ENCODE measurements around the gene LRP1-AS. TPM values are rescaled to one million over a fixed set of nuclear protein-coding genes. Genes with fewer than 3 reads are reported as not detected.
A peak's percentile ranks its signal among the peaks of the same experiment; 100 is the strongest.

LRP1-AS gene
- total and polyA plus RNA-seq, 3 experiments from 2014 or later = not detected

- no peaks in the 10 kb centered on the region for H3K4me1 ChIP-seq (ENCODE audit: insufficient read depth, low read length)
- no peak overlapping the region for H3K27ac ChIP-seq (ENCODE audit: low read depth, low read length)
- POLR2A ChIA-PET = no interaction called here
- Mint-ChIP-seq H3K4me3 (no peak overlapping the region), H3K36me3 (peaks cover 0 to 3% (median 0%) of the 10 kb centered on the region in 3 donors), H3K4me1 (no peaks in the 10 kb centered on the region), H3K9me3 (no peaks in the 10 kb centered on the region), H3K27me3 (no peaks in the 10 kb centered on the region), H3K27ac (no peak overlapping the region)
- no peaks in the 10 kb centered on the region for H3K9me3 ChIP-seq (ENCODE audit: low read length)
- no peaks in the 10 kb centered on the region for H3K27me3 ChIP-seq (ENCODE audit: insufficient read depth, low read length, poor library complexity, severe bottlenecking)
- CTCF ChIA-PET = interaction anchor here (1.5 kb wide), 1 partner anchor 46 kb away, joined by 4 read pairs; no protein-coding TSS in a partner anchor
- H3K4me3 ChIP-seq (ENCODE audit: low read length) = no peak overlapping the region
- H3K36me3 ChIP-seq (ENCODE audit: insufficient read depth, low read length) = no peaks in the 10 kb centered on the region
- DNase-seq = no peak
These were observed 23.0 kb upstream of the LRP1-AS start for GRCh38 chr12:57170408-57170807.

- no peaks in the 10 kb centered on the region for H3K27me3 Mint-ChIP-seq
- no peak for DNase-seq
- no peaks in the 10 kb centered on the region for H3K9me3 ChIP-seq (ENCODE audit: low read length)
- H3K36me3 ChIP-seq (ENCODE audit: insufficient read depth, low read length) = no peaks in the 10 kb centered on the region
- no peak overlapping the region for H3K27ac Mint-ChIP-seq
- no peak overlapping the region for H3K27ac ChIP-seq (ENCODE audit: low read depth, low read length)
- peaks cover 0 to 3% (median 0%) of the 10 kb centered on the region in 3 donors for H3K36me3 Mint-ChIP-seq
- no peaks in the 10 kb centered on the region for H3K4me1 Mint-ChIP-seq
- H3K9me3 Mint-ChIP-seq = no peaks in the 10 kb centered on the region
- no peak overlapping the region for H3K4me3 ChIP-seq (ENCODE audit: low read length)
- H3K4me1 ChIP-seq (ENCODE audit: insufficient read depth, low read length) = no peaks in the 10 kb centered on the region
- ChIA-PET CTCF (interaction anchor here (1.5 kb wide), 1 partner anchor 46 kb away, joined by 4 read pairs; no protein-coding TSS in a partner anchor), POLR2A (no interaction called here)
- H3K27me3 ChIP-seq (ENCODE audit: insufficient read depth, low read length, poor library complexity, severe bottlenecking) = no peaks in the 10 kb centered on the region
- no peak overlapping the region for H3K4me3 Mint-ChIP-seq
These were observed 22.6 kb upstream of the LRP1-AS start for GRCh38 chr12:57169969-57170368.

GRCh38 chr12:57169046-57169795 lies 21.8 kb upstream of the LRP1-AS start:
- no peaks in the 10 kb centered on the region for H3K4me1 ChIP-seq (ENCODE audit: insufficient read depth, low read length)
- H3K9me3 ChIP-seq (ENCODE audit: low read length) = no peaks in the 10 kb centered on the region
- H3K9me3 Mint-ChIP-seq = no peaks in the 10 kb centered on the region
- ChIA-PET POLR2A (no interaction called here), CTCF (interaction anchor here (1.0 to 1.5 kb wide), 2 partner anchors 45 to 74 kb away, joined by 3 to 4 read pairs; no protein-coding TSS in a partner anchor)
- no peak for DNase-seq
- H3K27me3 Mint-ChIP-seq = no peaks in the 10 kb centered on the region
- H3K27ac Mint-ChIP-seq = peak overlapping the region in 1 of 8 donors; percentile 58
- no peaks in the 10 kb centered on the region for H3K27me3 ChIP-seq (ENCODE audit: insufficient read depth, low read length, poor library complexity, severe bottlenecking)
- H3K36me3 Mint-ChIP-seq = peaks cover 0 to 3% (median 0%) of the 10 kb centered on the region in 3 donors
- H3K4me3 Mint-ChIP-seq = no peak overlapping the region
- no peaks in the 10 kb centered on the region for H3K4me1 Mint-ChIP-seq
- no peaks in the 10 kb centered on the region for H3K36me3 ChIP-seq (ENCODE audit: insufficient read depth, low read length)
- no peak overlapping the region for H3K4me3 ChIP-seq (ENCODE audit: low read length)
- no peak overlapping the region for H3K27ac ChIP-seq (ENCODE audit: low read depth, low read length)

DNA sequence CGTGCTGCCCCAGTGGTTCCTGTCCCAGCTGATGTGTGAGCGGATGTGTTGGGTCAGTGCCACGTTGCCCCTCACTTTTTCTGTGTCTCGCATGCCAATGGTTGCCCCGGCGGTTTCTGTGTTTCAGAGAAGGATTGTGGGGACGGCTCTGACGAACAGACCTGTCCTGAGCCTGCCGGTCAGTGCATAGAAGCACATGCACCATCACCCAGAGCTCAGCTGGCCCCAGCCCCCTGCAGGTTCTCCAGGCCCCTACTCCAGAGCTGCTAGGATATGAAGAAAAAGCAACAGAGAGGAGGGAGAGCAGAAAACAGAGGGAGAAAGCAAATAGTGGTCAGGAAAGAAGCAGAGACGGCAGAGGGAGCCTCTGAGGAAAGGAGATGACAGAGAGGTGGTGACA lies 20.6 kb upstream of the LRP1-AS start:
- no peaks in the 10 kb centered on the region for H3K4me1 Mint-ChIP-seq
- H3K4me1 ChIP-seq (ENCODE audit: insufficient read depth, low read length) = no peaks in the 10 kb centered on the region
- no peak for DNase-seq
- ChIA-PET POLR2A (no interaction called here), CTCF (interaction anchor here (1.0 to 1.9 kb wide), 2 partner anchors 15 to 75 kb away, joined by 3 to 6 read pairs; no protein-coding TSS in a partner anchor)
- H3K27me3 Mint-ChIP-seq = no peaks in the 10 kb centered on the region
- H3K27me3 ChIP-seq (ENCODE audit: insufficient read depth, low read length, poor library complexity, severe bottlenecking) = no peaks in the 10 kb centered on the region
- no peak overlapping the region for H3K4me3 ChIP-seq (ENCODE audit: low read length)
- no peaks in the 10 kb centered on the region for H3K9me3 Mint-ChIP-seq
- peak overlapping the region in 1 of 8 donors; percentile 47 for H3K27ac Mint-ChIP-seq
- no peaks in the 10 kb centered on the region for H3K36me3 ChIP-seq (ENCODE audit: insufficient read depth, low read length)
- no peak overlapping the region for H3K27ac ChIP-seq (ENCODE audit: low read depth, low read length)
- no peak overlapping the region for H3K4me3 Mint-ChIP-seq
- no peaks in the 10 kb centered on the region for H3K9me3 ChIP-seq (ENCODE audit: low read length)
- H3K36me3 Mint-ChIP-seq = peaks cover 0 to 3% (median 0%) of the 10 kb centered on the region in 3 donors

DNA sequence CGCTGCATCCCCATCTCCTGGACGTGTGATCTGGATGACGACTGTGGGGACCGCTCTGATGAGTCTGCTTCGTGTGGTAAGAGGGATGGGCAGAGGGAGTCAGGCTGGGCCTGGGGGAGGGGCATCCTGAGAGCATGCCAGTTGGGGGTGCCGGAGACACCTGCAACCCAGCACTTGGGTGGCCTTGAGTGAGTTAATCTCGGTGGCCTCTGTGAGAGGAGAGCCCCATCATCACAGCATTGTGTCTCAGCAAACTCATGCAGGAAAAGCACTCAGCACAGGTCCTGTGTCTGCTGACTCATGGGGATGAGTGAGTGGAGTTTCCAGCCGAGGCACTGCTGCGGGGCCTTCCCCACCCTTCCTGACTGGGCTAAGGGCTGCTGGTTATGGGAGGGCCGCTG lies 19.6 kb upstream of the LRP1-AS start:
- Histone ChIP-seq H3K27me3 (ENCODE audit: insufficient read depth, low read length, poor library complexity, severe bottlenecking) (no peaks in the 10 kb centered on the region), H3K36me3 (ENCODE audit: insufficient read depth, low read length) (no peaks in the 10 kb centered on the region), H3K4me3 (ENCODE audit: low read length) (no peak overlapping the region), H3K9me3 (ENCODE audit: low read length) (no peaks in the 10 kb centered on the region), H3K27ac (ENCODE audit: low read depth, low read length) (no peak overlapping the region), H3K4me1 (ENCODE audit: insufficient read depth, low read length) (no peaks in the 10 kb centered on the region)
- ChIA-PET POLR2A (no interaction called here), CTCF (interaction anchor here (1.9 kb wide), 1 partner anchor 16 kb away, joined by 6 read pairs; no protein-coding TSS in a partner anchor)
- H3K9me3 Mint-ChIP-seq = no peaks in the 10 kb centered on the region
- H3K4me1 Mint-ChIP-seq = no peaks in the 10 kb centered on the region
- no peak overlapping the region for H3K4me3 Mint-ChIP-seq
- no peak for DNase-seq
- peak overlapping the region in 1 of 8 donors; percentile 90 for H3K27ac Mint-ChIP-seq
- peaks cover 0 to 3% (median 0%) of the 10 kb centered on the region in 3 donors for H3K36me3 Mint-ChIP-seq
- H3K27me3 Mint-ChIP-seq = peaks cover 0 to 2% of the 10 kb centered on the region in 2 donors

DNA sequence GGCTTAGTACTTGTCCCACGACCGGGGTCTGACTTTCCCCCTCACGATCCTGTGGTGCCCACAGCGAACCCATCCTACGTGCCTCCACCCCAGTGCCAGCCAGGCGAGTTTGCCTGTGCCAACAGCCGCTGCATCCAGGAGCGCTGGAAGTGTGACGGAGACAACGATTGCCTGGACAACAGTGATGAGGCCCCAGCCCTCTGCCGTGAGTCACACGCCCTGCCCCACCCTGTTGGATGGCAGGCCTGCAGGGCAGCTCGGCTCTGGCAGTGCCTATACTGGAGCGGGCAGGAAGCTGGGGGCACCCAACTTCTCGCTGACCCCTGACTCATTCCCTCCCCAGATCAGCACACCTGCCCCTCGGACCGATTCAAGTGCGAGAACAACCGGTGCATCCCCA lies 18.3 kb upstream of the LRP1-AS start:
- H3K4me3 Mint-ChIP-seq = no peak overlapping the region
- no peak overlapping the region for H3K27ac Mint-ChIP-seq
- no peaks in the 10 kb centered on the region for H3K4me1 Mint-ChIP-seq
- Histone ChIP-seq H3K9me3 (ENCODE audit: low read length) (no peaks in the 10 kb centered on the region), H3K27me3 (ENCODE audit: insufficient read depth, low read length, poor library complexity, severe bottlenecking) (no peaks in the 10 kb centered on the region), H3K4me1 (ENCODE audit: insufficient read depth, low read length) (no peaks in the 10 kb centered on the region), H3K36me3 (ENCODE audit: insufficient read depth, low read length) (no peaks in the 10 kb centered on the region), H3K4me3 (ENCODE audit: low read length) (no peak overlapping the region), H3K27ac (ENCODE audit: low read depth, low read length) (no peak overlapping the region)
- ChIA-PET CTCF (no interaction called here), POLR2A (no interaction called here)
- H3K9me3 Mint-ChIP-seq = no peaks in the 10 kb centered on the region
- no peak for DNase-seq
- H3K27me3 Mint-ChIP-seq = peaks cover 0 to 2% of the 10 kb centered on the region in 2 donors
- H3K36me3 Mint-ChIP-seq = peaks cover 0 to 3% (median 0%) of the 10 kb centered on the region in 3 donors

DNA sequence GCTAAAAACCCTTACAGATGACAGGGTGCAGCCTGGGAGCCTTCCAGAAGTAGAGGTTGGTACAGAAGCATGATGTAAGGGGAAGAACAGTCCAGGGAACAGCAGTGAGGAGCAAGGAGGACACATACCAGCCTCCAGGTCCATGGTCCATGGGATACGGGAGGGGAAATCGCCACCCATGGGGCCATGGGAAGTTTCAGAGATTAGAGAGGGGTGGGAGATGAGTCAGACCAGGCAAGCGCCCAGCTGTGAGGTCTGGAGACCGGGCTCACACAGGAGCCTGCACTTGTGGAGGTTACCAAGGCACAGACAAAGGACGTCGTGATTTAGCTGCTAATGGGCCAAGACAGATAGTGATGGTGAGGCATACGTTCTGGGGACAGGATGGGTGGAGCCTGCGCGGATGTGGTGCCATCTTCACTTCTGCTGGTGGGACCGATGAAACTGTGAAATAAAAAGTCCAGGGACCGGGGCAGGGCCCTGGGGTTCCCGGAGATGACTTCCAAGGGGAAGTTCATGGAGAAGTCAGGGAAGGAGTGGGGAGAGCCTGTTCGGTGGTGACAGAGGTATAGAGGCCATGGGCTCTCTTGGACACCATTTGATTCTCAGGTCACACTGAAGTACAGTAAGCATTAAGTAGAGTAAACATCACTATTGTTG lies 17.7 kb upstream of the LRP1-AS start:
- Mint-ChIP-seq H3K4me1 (no peaks in the 10 kb centered on the region), H3K9me3 (no peaks in the 10 kb centered on the region), H3K4me3 (no peak overlapping the region), H3K27me3 (peaks cover 0 to 4% of the 10 kb centered on the region in 2 donors), H3K36me3 (peaks cover 0 to 1% (median 0%) of the 10 kb centered on the region in 3 donors), H3K27ac (no peak overlapping the region)
- no peak for DNase-seq
- H3K27me3 ChIP-seq (ENCODE audit: insufficient read depth, low read length, poor library complexity, severe bottlenecking) = no peaks in the 10 kb centered on the region
- H3K4me1 ChIP-seq (ENCODE audit: insufficient read depth, low read length) = no peaks in the 10 kb centered on the region
- no peak overlapping the region for H3K27ac ChIP-seq (ENCODE audit: low read depth, low read length)
- no peaks in the 10 kb centered on the region for H3K9me3 ChIP-seq (ENCODE audit: low read length)
- POLR2A ChIA-PET = no interaction called here
- H3K36me3 ChIP-seq (ENCODE audit: insufficient read depth, low read length) = no peaks in the 10 kb centered on the region
- no peak overlapping the region for H3K4me3 ChIP-seq (ENCODE audit: low read length)
- CTCF ChIA-PET = no interaction called here

GRCh38 chr12:57164454-57164853 lies 17.0 kb upstream of the LRP1-AS start:
- no peaks in the 10 kb centered on the region for H3K4me1 ChIP-seq (ENCODE audit: insufficient read depth, low read length)
- H3K36me3 ChIP-seq (ENCODE audit: insufficient read depth, low read length) = no peaks in the 10 kb centered on the region
- no peaks in the 10 kb centered on the region for H3K9me3 ChIP-seq (ENCODE audit: low read length)
- no peaks in the 10 kb centered on the region for H3K9me3 Mint-ChIP-seq
- no peaks in the 10 kb centered on the region for H3K27me3 ChIP-seq (ENCODE audit: insufficient read depth, low read length, poor library complexity, severe bottlenecking)
- no peaks in the 10 kb centered on the region for H3K4me1 Mint-ChIP-seq
- H3K27ac ChIP-seq (ENCODE audit: low read depth, low read length) = no peak overlapping the region
- no peak overlapping the region for H3K4me3 Mint-ChIP-seq
- no peak overlapping the region for H3K27ac Mint-ChIP-seq
- peaks cover 0 to 4% of the 10 kb centered on the region in 2 donors for H3K27me3 Mint-ChIP-seq
- no peak overlapping the region for H3K4me3 ChIP-seq (ENCODE audit: low read length)
- ChIA-PET CTCF (no interaction called here), POLR2A (no interaction called here)
- H3K36me3 Mint-ChIP-seq = no peaks in the 10 kb centered on the region
- DNase-seq = no peak

Data from CD8-positive, alpha-beta memory T cell (primary cell).